Dendritic cell treated with granulocyte-macrophage colony-stimulating factor and Interleukin-4, amounts not matched to agents 40 ng/mL and 50 ng/mL, for 4 days (primary cell): ENCODE data around the gene CYP39A1.
"Not testable (repeated sequence)": the region's sequence is repeated elsewhere in the genome, so short reads cannot be mapped to it uniquely, and the experiment has no call there.

ENCODE experiments used
- H3K27ac Mint-ChIP-seq: one replicate; pipeline ENCODE4 v1.8.0; 2022; ENCODE audit warnings: mild to moderate bottlenecking, mixed read lengths
- H3K27me3 Mint-ChIP-seq: one replicate; pipeline ENCODE4 v1.8.0; 2022; ENCODE audit warnings: mild to moderate bottlenecking, mixed read lengths
- H3K36me3 Mint-ChIP-seq: one replicate; pipeline ENCODE4 v1.8.0; 2022; ENCODE audit warnings: low read depth, mixed read lengths
- H3K4me1 Mint-ChIP-seq: one replicate; pipeline ENCODE4 v1.8.0; 2022; ENCODE audit warnings: low read depth, mixed read lengths
- H3K4me3 Mint-ChIP-seq: one replicate; pipeline ENCODE4 v1.8.0; 2022; ENCODE audit warnings: mild to moderate bottlenecking, moderate library complexity, mixed read lengths
- H3K9me3 Mint-ChIP-seq: one replicate; pipeline ENCODE4 v1.8.0; 2022; ENCODE audit warnings: mixed read lengths
- intact Hi-C: fragments of 100-400 bp; cut with micrococcal nuclease; formaldehyde crosslinking; loops from one replicate; pipeline ENCODE4 v1.15.0; 2022

Gene CYP39A1

GRCh38 chr6:46667377-46667776, 14.8 kb upstream of the CYP39A1 start:
- Mint-ChIP-seq H3K27me3 (no peaks in the 10 kb centered on the region), H3K36me3 (no peaks in the 10 kb centered on the region), H3K27ac (no peak overlapping the region), H3K4me3 (no peak overlapping the region), H3K9me3 (no peaks in the 10 kb centered on the region), H3K4me1 (no peaks in the 10 kb centered on the region)
- intact Hi-C loops = no loop called here

- H3K9me3 Mint-ChIP-seq = no peaks in the 10 kb centered on the region
- H3K4me3 Mint-ChIP-seq = no peak overlapping the region
- no peak overlapping the region for H3K27ac Mint-ChIP-seq
- H3K27me3 Mint-ChIP-seq = no peaks in the 10 kb centered on the region
- intact Hi-C loops = no loop called here
- H3K36me3 Mint-ChIP-seq = no peaks in the 10 kb centered on the region
- H3K4me1 Mint-ChIP-seq = no peaks in the 10 kb centered on the region
Observed at GRCh38 chr6:46661483-46661882, 8.9 kb upstream of the CYP39A1 start.

- intact Hi-C loops = no loop called here
- H3K4me1 Mint-ChIP-seq = peaks cover 10% of the 10 kb centered on the region
- no peaks in the 10 kb centered on the region for H3K9me3 Mint-ChIP-seq
- H3K36me3 Mint-ChIP-seq = peaks cover 5% of the 10 kb centered on the region
- H3K4me3 Mint-ChIP-seq = no peak overlapping the region
- no peak overlapping the region for H3K27ac Mint-ChIP-seq
- peaks cover 22% of the 10 kb centered on the region for H3K27me3 Mint-ChIP-seq
Observed at GRCh38 chr6:46657642-46658041, 5.0 kb upstream of the CYP39A1 start.

GRCh38 chr6:46655803-46656202, 3.2 kb upstream of the CYP39A1 start:
- intact Hi-C loops = no loop called here
- Mint-ChIP-seq H3K36me3 (peaks cover 6% of the 10 kb centered on the region), H3K27ac (no peak overlapping the region), H3K27me3 (peaks cover 31% of the 10 kb centered on the region), H3K4me1 (peaks cover 16% of the 10 kb centered on the region), H3K4me3 (no peak overlapping the region), H3K9me3 (no peaks in the 10 kb centered on the region)

- Mint-ChIP-seq H3K36me3 (peaks cover 6% of the 10 kb centered on the region), H3K9me3 (no peaks in the 10 kb centered on the region), H3K4me1 (peaks cover 16% of the 10 kb centered on the region), H3K27me3 (peaks cover 34% of the 10 kb centered on the region), H3K4me3 (peak overlapping the region; percentile 91), H3K27ac (no peak overlapping the region)
- intact Hi-C loops = no loop called here
Observed at GRCh38 chr6:46653439-46654195, 999 bp upstream of the CYP39A1 start.

GRCh38 chr6:46652232-46652602, 401 bp downstream of the CYP39A1 start:
- H3K27ac Mint-ChIP-seq = no peak overlapping the region
- H3K27me3 Mint-ChIP-seq = peaks cover 34% of the 10 kb centered on the region
- no peaks in the 10 kb centered on the region for H3K9me3 Mint-ChIP-seq
- H3K4me3 Mint-ChIP-seq = peak overlapping the region; percentile 91
- intact Hi-C loops = no loop called here
- peaks cover 16% of the 10 kb centered on the region for H3K4me1 Mint-ChIP-seq
- H3K36me3 Mint-ChIP-seq = peaks cover 6% of the 10 kb centered on the region

- intact Hi-C loops = no loop called here
- Mint-ChIP-seq H3K36me3 (peaks cover 6% of the 10 kb centered on the region), H3K27me3 (peaks cover 34% of the 10 kb centered on the region), H3K9me3 (no peaks in the 10 kb centered on the region), H3K4me1 (peaks cover 16% of the 10 kb centered on the region), H3K27ac (no peak overlapping the region), H3K4me3 (no peak overlapping the region)
Observed at GRCh38 chr6:46651816-46652215, 802 bp downstream of the CYP39A1 start.

GRCh38 chr6:46651006-46651405, 1.6 kb downstream of the CYP39A1 start:
- no peak overlapping the region for H3K27ac Mint-ChIP-seq
- peaks cover 34% of the 10 kb centered on the region for H3K27me3 Mint-ChIP-seq
- peaks cover 16% of the 10 kb centered on the region for H3K4me1 Mint-ChIP-seq
- no peak overlapping the region for H3K4me3 Mint-ChIP-seq
- intact Hi-C loops = no loop called here
- H3K9me3 Mint-ChIP-seq = no peaks in the 10 kb centered on the region
- H3K36me3 Mint-ChIP-seq = peaks cover 6% of the 10 kb centered on the region

GRCh38 chr6:46648869-46649492, 3.6 kb downstream of the CYP39A1 start:
- Mint-ChIP-seq H3K27ac (no peak overlapping the region), H3K36me3 (peaks cover 6% of the 10 kb centered on the region), H3K4me1 (peaks cover 16% of the 10 kb centered on the region), H3K9me3 (no peaks in the 10 kb centered on the region), H3K27me3 (peaks cover 26% of the 10 kb centered on the region), H3K4me3 (no peak overlapping the region)
- intact Hi-C loops = no loop called here

- H3K27ac Mint-ChIP-seq, H3K9me3 Mint-ChIP-seq, intact Hi-C loops, H3K4me3 Mint-ChIP-seq, H3K36me3 Mint-ChIP-seq, H3K4me1 Mint-ChIP-seq: not testable (repeated sequence)
- H3K27me3 Mint-ChIP-seq = peaks cover 18% of the 10 kb centered on the region
Observed at GRCh38 chr6:46648108-46648507, 4.5 kb downstream of the CYP39A1 start.

GRCh38 chr6:46645265-46645664, 7.4 kb downstream of the CYP39A1 start:
- H3K9me3 Mint-ChIP-seq = no peaks in the 10 kb centered on the region
- no peak overlapping the region for H3K27ac Mint-ChIP-seq
- H3K4me1 Mint-ChIP-seq = no peaks in the 10 kb centered on the region
- no peaks in the 10 kb centered on the region for H3K36me3 Mint-ChIP-seq
- H3K4me3 Mint-ChIP-seq = no peak overlapping the region
- peaks cover 7% of the 10 kb centered on the region for H3K27me3 Mint-ChIP-seq
- intact Hi-C loops = no loop called here

GRCh38 chr6:46642928-46643751, 9.5 kb downstream of the CYP39A1 start:
- peaks cover 7% of the 10 kb centered on the region for H3K27me3 Mint-ChIP-seq
- no peak overlapping the region for H3K4me3 Mint-ChIP-seq
- no peaks in the 10 kb centered on the region for H3K4me1 Mint-ChIP-seq
- intact Hi-C loops = no loop called here
- no peaks in the 10 kb centered on the region for H3K36me3 Mint-ChIP-seq
- no peaks in the 10 kb centered on the region for H3K9me3 Mint-ChIP-seq
- H3K27ac Mint-ChIP-seq = no peak overlapping the region

- no peak overlapping the region for H3K27ac Mint-ChIP-seq
- no peak overlapping the region for H3K4me3 Mint-ChIP-seq
- peaks cover 5% of the 10 kb centered on the region for H3K4me1 Mint-ChIP-seq
- H3K36me3 Mint-ChIP-seq = no peaks in the 10 kb centered on the region
- peaks cover 7% of the 10 kb centered on the region for H3K27me3 Mint-ChIP-seq
- intact Hi-C loops = no loop called here
- no peaks in the 10 kb centered on the region for H3K9me3 Mint-ChIP-seq
Observed at GRCh38 chr6:46638650-46639049, 14.0 kb downstream of the CYP39A1 start.

- intact Hi-C loops = no loop called here
- peaks cover 6% of the 10 kb centered on the region for H3K27me3 Mint-ChIP-seq
- no peaks in the 10 kb centered on the region for H3K36me3 Mint-ChIP-seq
- H3K27ac Mint-ChIP-seq = no peak overlapping the region
- no peak overlapping the region for H3K4me3 Mint-ChIP-seq
- H3K4me1 Mint-ChIP-seq = peaks cover 5% of the 10 kb centered on the region
- no peaks in the 10 kb centered on the region for H3K9me3 Mint-ChIP-seq
Observed at GRCh38 chr6:46637933-46638332, 14.7 kb downstream of the CYP39A1 start.
